Measurements from ENCODE around the gene SOX13.
A peak's percentile ranks its signal among the peaks of the same experiment; 100 is the strongest.

SOX13 gene

DNA sequence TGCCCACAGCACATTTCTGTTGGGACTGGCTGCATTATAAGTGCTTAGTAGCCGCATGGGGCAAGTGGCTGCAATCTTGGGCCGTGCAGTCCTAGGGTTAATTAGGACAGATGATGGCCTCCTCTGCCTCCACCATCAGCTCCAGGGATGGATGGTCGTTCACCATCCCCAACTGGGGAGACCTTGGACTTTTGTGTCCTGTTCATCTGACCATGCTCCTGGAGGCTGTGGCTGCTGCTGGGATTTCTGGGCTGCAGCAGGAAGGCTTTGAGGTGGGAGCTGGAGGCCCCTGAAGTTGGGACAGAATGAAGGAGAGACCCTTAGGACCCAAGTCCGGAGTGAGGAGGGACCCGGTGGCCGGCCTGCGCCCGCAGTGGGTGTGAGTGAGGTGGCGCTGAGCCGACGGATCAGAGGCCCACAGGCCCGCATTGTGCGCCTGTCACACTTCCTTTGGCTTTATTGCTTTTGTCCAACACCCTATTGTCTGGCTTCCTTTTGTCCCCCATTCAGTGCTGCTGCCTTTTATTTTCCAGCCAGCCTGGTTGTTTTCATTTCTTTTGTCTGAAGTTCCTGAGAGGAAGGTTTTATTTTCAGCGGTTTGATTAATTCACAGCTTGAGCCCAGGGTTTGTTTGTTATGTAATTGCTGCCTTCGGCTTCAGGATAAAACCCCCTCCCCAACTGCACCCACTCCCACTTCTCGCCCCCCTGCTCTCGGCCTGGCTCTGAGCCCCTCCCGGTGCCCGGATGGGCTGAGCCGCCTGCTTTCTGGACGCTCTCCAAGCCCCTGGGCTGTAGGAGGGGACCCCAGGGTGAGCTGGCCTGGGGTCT, 35.6 kb downstream of the SOX13 start:
- DNase-seq: no peak

DNA sequence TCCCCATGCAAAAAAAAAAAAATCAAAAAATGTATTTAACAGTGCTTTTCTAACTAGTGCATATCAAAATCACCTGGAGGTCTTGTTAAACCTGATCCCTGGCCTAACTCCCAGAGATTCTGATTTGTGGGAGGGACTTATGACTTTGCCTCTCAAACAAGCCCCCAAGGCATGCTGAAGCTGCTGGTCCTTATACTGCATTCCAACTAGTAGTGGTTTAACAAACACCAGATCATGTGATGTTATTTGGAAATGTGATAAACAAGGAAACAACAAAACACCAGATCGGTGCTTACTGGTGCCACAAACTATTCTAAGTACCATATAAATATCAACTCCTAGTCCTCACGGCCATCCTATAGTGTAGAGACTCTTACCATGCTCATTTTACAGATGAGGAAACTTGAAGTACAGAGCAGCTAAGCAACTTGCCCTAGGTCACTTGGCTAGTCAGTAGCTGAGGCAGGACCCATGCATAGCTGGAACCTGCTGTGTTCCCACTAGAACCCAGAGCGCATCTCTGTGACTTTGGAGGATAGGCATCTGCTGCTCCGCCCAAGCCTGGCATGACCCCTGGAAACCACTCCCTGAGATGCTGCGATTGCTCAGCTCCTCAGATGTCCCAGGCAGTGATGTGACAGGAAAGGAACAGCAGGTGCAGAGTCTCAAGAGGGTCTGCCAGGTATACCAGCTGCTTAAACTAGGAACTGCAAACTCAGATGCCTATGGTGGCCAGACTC, 38.1 kb downstream of the SOX13 start:
- no peak for DNase-seq

- DNase-seq: no peak
These were observed 40.2 kb downstream of the SOX13 start for GRCh38 chr1:204112876-204113730.

- no peak for DNase-seq
These were observed 41.0 kb downstream of the SOX13 start for GRCh38 chr1:204113896-204114295.

GRCh38 chr1:204114606-204115005, 41.7 kb downstream of the SOX13 start:
- no peak for DNase-seq

- DNase-seq: no peak
These were observed 42.2 kb downstream of the SOX13 start for GRCh38 chr1:204115116-204115515.

DNA sequence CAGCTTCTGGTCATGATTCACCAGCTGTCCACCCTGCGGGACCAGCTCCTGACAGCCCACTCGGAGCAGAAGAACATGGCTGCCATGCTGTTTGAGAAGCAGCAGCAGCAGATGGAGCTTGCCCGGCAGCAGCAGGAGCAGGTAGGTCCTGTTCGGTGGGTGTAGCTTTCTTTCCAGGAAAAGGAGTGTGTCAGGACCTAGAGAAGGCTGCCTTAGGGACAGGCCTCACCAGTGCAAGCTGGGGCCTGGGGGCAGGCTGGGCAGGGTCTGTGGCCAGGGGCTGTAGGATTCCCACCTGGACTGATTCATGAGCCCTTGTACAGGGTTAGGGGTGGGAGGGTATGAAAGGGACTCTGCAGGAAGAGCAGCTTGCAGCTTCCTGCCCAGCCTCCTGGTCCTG, 43.6 kb downstream of the SOX13 start:
- DNase-seq: no peak

- DNase-seq: no peak
These were observed 49.1 kb downstream of the SOX13 start for GRCh38 chr1:204121840-204122555.

GRCh38 chr1:204123376-204123775, 50.5 kb downstream of the SOX13 start:
- no peak for DNase-seq

- DNase-seq: no peak
These were observed 51.7 kb downstream of the SOX13 start for GRCh38 chr1:204124639-204125038.

- DNase-seq: no peak
These were observed 52.9 kb downstream of the SOX13 start for GRCh38 chr1:204125759-204126351.

DNA sequence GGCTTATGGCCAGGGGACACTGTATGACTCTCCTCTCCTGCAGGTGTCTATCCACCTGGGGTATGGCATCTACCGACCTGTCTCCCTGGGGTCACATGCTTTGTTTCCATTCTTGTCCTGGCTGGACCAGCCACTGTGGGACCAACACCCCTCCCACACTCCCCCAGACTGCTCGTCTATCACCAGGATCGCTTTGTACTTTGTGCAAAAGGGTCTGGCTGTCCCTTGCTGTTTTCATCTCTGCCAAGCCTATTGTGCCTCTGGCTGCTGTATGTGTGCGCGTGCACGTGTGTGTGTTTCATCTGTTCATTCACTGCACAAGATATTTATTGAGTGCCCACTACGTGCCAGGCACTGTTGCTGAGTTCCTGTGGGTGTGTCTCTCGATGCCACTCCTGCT, 53.5 kb downstream of the SOX13 start:
- no peak for DNase-seq

DNA sequence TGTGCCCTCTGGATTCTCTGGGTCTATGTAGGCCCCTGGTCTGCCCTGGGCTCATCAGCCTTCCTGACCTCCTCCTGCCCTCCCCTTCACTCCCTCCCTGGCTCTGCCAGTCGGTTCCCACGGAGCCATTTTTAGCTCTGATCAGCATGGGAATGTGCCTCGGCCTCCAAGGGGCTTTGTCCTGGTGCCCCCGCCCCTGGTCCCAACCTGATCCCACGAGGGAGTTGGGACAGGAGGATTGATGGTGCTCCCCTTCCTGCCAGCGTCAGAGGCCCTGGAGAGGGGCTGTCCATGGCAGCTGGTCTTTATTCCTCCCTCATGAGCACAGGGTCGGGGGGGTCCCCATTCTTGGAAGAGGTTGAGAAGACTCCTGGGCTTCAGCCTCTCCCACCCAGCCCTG, 54.0 kb downstream of the SOX13 start:
- DNase-seq: no peak

DNA sequence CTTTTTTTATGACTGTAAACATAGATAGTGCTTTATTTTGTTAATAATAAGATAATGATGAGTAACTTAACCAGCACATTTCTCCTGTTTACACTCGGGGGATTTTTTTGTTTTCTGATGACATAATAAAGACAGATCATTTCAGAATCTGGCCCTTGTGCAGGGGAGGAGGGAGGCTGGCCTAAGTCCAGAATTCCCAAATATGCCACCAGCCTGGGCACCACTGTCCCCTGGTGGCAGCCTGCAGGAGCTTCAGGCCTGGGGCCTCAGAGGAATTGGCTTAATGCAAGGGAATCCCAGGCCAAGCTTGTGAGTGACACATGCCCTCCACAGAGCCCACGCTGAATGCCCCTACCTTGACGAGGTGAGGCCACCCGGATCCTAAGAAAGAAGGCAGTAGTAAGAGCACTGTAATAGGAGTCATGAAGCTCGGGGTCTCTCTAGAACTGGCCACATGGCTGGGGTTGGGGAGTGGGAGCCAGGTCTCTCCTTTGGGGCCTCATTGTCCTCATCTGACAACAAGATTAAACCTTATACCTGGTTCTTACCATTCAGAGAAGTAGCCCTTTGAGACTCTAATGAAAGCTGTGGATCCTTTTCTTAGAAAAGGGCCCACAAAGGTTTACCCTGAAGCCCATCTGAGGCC, 54.8 kb downstream of the SOX13 start:
- DNase-seq: no peak

- no peak for DNase-seq
These were observed 55.6 kb downstream of the SOX13 start for GRCh38 chr1:204128464-204128963.

GRCh38 chr1:204128964-204129896, 56.3 kb downstream of the SOX13 start:
- peak; percentile 18 for DNase-seq

- DNase-seq: no peak
These were observed 57.3 kb downstream of the SOX13 start for GRCh38 chr1:204130178-204130577.

DNA sequence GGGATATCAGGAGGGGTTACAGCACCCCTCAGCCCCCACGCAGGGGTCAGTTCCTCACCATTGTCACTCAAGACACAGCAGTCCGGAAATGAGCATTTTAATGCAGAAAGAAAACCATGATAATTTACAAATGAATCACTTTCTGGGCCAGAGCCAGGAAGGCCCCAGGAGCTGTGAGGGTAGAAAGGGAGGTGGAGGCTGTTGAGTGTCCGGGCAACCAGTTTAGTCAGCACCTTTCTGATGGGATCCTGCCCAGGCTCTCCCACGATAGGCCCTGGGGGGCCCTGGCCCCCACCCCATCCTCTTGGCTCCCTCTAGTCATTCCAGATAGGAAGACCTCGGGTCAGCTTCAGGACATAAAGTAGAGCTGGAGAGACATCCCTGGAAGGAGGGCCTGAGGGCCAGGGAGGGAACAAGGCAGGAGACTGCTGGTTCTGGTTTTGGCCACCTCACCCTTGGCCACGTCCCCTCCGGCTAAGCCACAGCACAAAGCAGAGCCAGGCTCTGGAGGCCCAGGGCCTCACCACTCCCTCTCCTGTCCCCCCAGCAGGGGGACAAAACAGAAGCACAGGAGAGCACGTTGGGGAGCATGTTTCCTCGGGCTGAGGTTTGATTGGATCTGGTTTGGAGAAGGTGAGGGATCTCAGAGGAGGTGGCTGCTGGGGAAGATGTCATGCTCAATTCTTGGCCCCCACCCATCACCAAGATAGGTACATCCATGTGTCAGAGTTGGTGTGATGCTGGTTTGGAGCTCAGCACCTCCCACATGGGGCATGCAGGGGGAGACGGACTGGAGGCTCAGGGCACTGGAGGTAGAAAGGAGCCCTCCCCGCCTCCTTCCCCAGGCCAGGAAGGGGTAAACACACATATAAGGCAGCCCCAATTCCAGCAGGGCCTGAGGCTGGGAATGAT, 58.3 kb downstream of the SOX13 start:
- no peak for DNase-seq

- DNase-seq: no peak
These were observed 59.1 kb downstream of the SOX13 start for GRCh38 chr1:204131978-204132377.

Data from NK-92 treated with Interleukin-12 subunit alpha and Interleukin-12 subunit beta, amount 100 ng/mL, for 24 hours (cell line).